H1 (cell line): ENCODE data around the gene CTBP2. TPM values are rescaled to one million over a fixed set of nuclear protein-coding genes. Genes with fewer than 3 reads are reported as not detected.

Source experiments
- CTCF ChIA-PET: fragments of 300-600 bp; sonication (Branson Sonifier 250); formaldehyde crosslinking; loops from one replicate; lab custom pipeline; 2021; ENCODE audit not compliant: partially characterized antibody; lab: Charles Lee
- POLR2A ChIA-PET: fragments of 300-600 bp; sonication (Branson Sonifier 250); formaldehyde crosslinking; loops from one replicate; lab custom pipeline; 2021; ENCODE audit warnings: inconsistent platforms; ENCODE audit not compliant: partially characterized antibody; lab: Charles Lee
- DNase-seq, 2 experiments: peaks; one replicate each; pipeline versions ENCODE4 v3.0.0 to v3.0.0-alpha.2; 2010 to 2022; ENCODE audit warnings: low spot score in 2 of 2, low read depth in 1 of 2, mixed read lengths in 1 of 2
- FAIRE-seq: peaks from 2 replicates; lab custom pipeline; 2011; peaks lifted over from hg19 to GRCh38; lab: Jason Lieb, UNC
- H2AFZ ChIP-seq: 2 replicates; pipeline ENCODE4 v1.8.1; 2012; ENCODE audit warnings: low read length, inconsistent platforms
- H2AK5ac ChIP-seq: 2 replicates; pipeline ENCODE4 v1.6.1; 2013; ENCODE audit warnings: low read depth, low read length
- H2BK120ac ChIP-seq: replicated peaks from 2 replicates; pipeline ENCODE3; 2013; ENCODE audit warnings: low read depth, low read length, inconsistent platforms
- H2BK12ac ChIP-seq: 2 replicates; pipeline ENCODE4 v1.6.1; 2013; ENCODE audit warnings: low read depth, low read length
- H2BK15ac ChIP-seq: 2 replicates; pipeline ENCODE4 v1.6.1; 2013; ENCODE audit warnings: low read length
- H2BK20ac ChIP-seq: 2 replicates; pipeline ENCODE4 v1.6.1; 2013; ENCODE audit warnings: low read length
- H2BK5ac ChIP-seq: 2 replicates; pipeline ENCODE4 v1.6.1; 2013; ENCODE audit warnings: low read depth, low read length
- H3K14ac ChIP-seq: 2 replicates; pipeline ENCODE4 v1.6.1; 2013; ENCODE audit warnings: inconsistent platforms; ENCODE audit not compliant: insufficient read length
- H3K18ac ChIP-seq: 2 replicates; pipeline ENCODE4 v1.6.1; 2013; ENCODE audit warnings: low read length; ENCODE audit errors: extremely low read depth
- H3K23ac ChIP-seq: 2 replicates; pipeline ENCODE4 v1.6.1; 2013; ENCODE audit warnings: inconsistent platforms; ENCODE audit not compliant: insufficient read length
- H3K23me2 ChIP-seq: 2 replicates; pipeline ENCODE4 v1.6.1; 2013; ENCODE audit warnings: low read depth, low read length
- H3K27ac ChIP-seq: 2 replicates; pipeline ENCODE4 v1.6.1; 2011; ENCODE audit warnings: low read depth, low read length, inconsistent platforms
- H3K27me3 ChIP-seq, 4 experiments: replicated peaks in 1 of 4; 1 replicate in 1 of 4; 2 replicates in 3 of 4; pipeline versions ENCODE4 v1.6.1 to v1.8.1; 2011 to 2013; ENCODE audit warnings: low read length in 3 of 4, mild to moderate bottlenecking in 3 of 4, inconsistent platforms in 2 of 4, mixed read lengths in 2 of 4, moderate library complexity in 1 of 4; ENCODE audit not compliant: control insufficient read depth in 3 of 4, insufficient read depth in 3 of 4; ENCODE audit errors: extremely low read depth in 1 of 4
- H3K36me3 ChIP-seq, 4 experiments: 2 replicates each; pipeline versions ENCODE4 v1.6.1 to v1.8.1; 2011 to 2013; ENCODE audit warnings: mild to moderate bottlenecking in 4 of 4, low read length in 3 of 4, moderate library complexity in 2 of 4, control low read depth in 1 of 4, inconsistent platforms in 1 of 4; ENCODE audit not compliant: insufficient read depth in 4 of 4, control insufficient read depth in 2 of 4
- H3K4ac ChIP-seq: replicated peaks from 2 replicates; pipeline ENCODE3; 2013; ENCODE audit warnings: low read length, low read depth, mixed read lengths, inconsistent platforms; ENCODE audit not compliant: insufficient read length
- H3K4me1 ChIP-seq, 4 experiments: replicated peaks in 1 of 4; 1 replicate in 1 of 4; 2 replicates in 3 of 4; pipeline versions ENCODE4 v1.6.1 to v1.8.1; 2011 to 2013; ENCODE audit warnings: low read length in 3 of 4, inconsistent platforms in 2 of 4, mixed read lengths in 1 of 4; ENCODE audit not compliant: insufficient read depth in 4 of 4, control insufficient read depth in 3 of 4
- H3K4me2 ChIP-seq, 2 experiments: 2 replicates each; pipeline versions ENCODE4 v1.6.1 to v1.8.1; 2011 to 2013; ENCODE audit warnings: low read depth in 2 of 2, low read length in 2 of 2, control low read depth in 1 of 2, inconsistent platforms in 1 of 2, mild to moderate bottlenecking in 1 of 2; ENCODE audit not compliant: insufficient read depth in 1 of 2
- H3K4me3 ChIP-seq, 4 experiments: fragments of 200-600, 300-600 bp in 1 of 4; sonication (generic), shearing (Covaris generic), sonication (Bioruptor Twin) in 1 of 4; 2 replicates each; pipeline versions ENCODE4 v1.5.1 to v1.8.1; 2011 to 2016; ENCODE audit warnings: low read length in 4 of 4, low read depth in 3 of 4, control low read depth in 2 of 4, inconsistent platforms in 2 of 4, mild to moderate bottlenecking in 2 of 4, mixed read lengths in 1 of 4, moderate library complexity in 1 of 4; ENCODE audit not compliant: insufficient read depth in 2 of 4; ENCODE audit errors: extremely low read depth in 1 of 4
- H3K56ac ChIP-seq: replicated peaks from 2 replicates; pipeline ENCODE3; 2013; ENCODE audit warnings: low read depth, mild to moderate bottlenecking, mixed read lengths, low read length, inconsistent platforms; ENCODE audit not compliant: insufficient read length
- H3K79me1 ChIP-seq: 2 replicates; pipeline ENCODE4 v1.6.1; 2013; ENCODE audit warnings: low read depth, low read length, control low read depth
- H3K79me2 ChIP-seq, 2 experiments: 2 replicates each; pipeline versions ENCODE4 v1.6.1 to v1.8.1; 2012 to 2013; ENCODE audit warnings: low read length in 2 of 2, mild to moderate bottlenecking in 2 of 2, inconsistent platforms in 1 of 2; ENCODE audit not compliant: insufficient read depth in 2 of 2, control insufficient read depth in 1 of 2
- H3K9ac ChIP-seq, 4 experiments: replicated peaks in 1 of 4; 1 replicate in 1 of 4; 2 replicates in 3 of 4; pipeline versions ENCODE4 v1.6.1 to v1.8.1; 2011 to 2013; ENCODE audit warnings: low read depth in 3 of 4, low read length in 3 of 4, control low read depth in 2 of 4, mild to moderate bottlenecking in 2 of 4, moderate library complexity in 2 of 4, inconsistent platforms in 1 of 4; ENCODE audit errors: extremely low read depth in 1 of 4
- H3K9me3 ChIP-seq, 2 experiments: 2 replicates each; pipeline versions ENCODE4 v1.6.1 to v1.8.1; 2012 to 2013; ENCODE audit warnings: mild to moderate bottlenecking in 2 of 2, moderate library complexity in 2 of 2, control low read depth in 1 of 2, inconsistent platforms in 1 of 2, low read depth in 1 of 2, low read length in 1 of 2, mixed read lengths in 1 of 2; ENCODE audit not compliant: insufficient read depth in 2 of 2
- H4K20me1 ChIP-seq, 2 experiments: replicated peaks in 1 of 2; 2 replicates each; pipeline versions ENCODE3 to v1.8.1; 2011 to 2013; ENCODE audit warnings: inconsistent platforms in 2 of 2, low read length in 2 of 2, mild to moderate bottlenecking in 1 of 2; ENCODE audit not compliant: insufficient read depth in 2 of 2, control insufficient read depth in 1 of 2
- H4K5ac ChIP-seq: 2 replicates; pipeline ENCODE4 v1.6.1; 2013; ENCODE audit warnings: low read length, low read depth, mixed read lengths, inconsistent platforms; ENCODE audit not compliant: insufficient read length
- H4K8ac ChIP-seq: 2 replicates; pipeline ENCODE4 v1.8.0; 2013; ENCODE audit warnings: mild to moderate bottlenecking, moderate library complexity, low read length, inconsistent platforms; ENCODE audit not compliant: insufficient read depth; ENCODE audit errors: extremely low read depth
- H4K91ac ChIP-seq: replicated peaks from 2 replicates; pipeline ENCODE3; 2013; ENCODE audit warnings: low read length, mixed read lengths, inconsistent platforms; ENCODE audit not compliant: insufficient read length
- CBX5 ChIP-seq: fragments of 300-800, 300-1000 bp; sonication (generic); IDR thresholded peaks from 2 replicates; pipeline ENCODE4 v1.7.1; 2016; ENCODE audit warnings: antibody characterized with exemption, low read length, low read depth
- CTBP2 ChIP-seq: IDR thresholded peaks from 2 replicates; pipeline ENCODE4 v1.7.0; 2011; ENCODE audit warnings: borderline replicate concordance, mild to moderate bottlenecking, moderate library complexity, mixed read lengths, low read length; ENCODE audit not compliant: insufficient read depth, insufficient read length
- HDAC2 ChIP-seq, 2 experiments: fragments of 300-600 bp in 1 of 2; sonication (generic) in 1 of 2; IDR thresholded peaks; 2 replicates each; pipeline ENCODE4 v1.6.1; 2011 to 2012; ENCODE audit warnings: low read depth in 2 of 2, low read length in 2 of 2, mild to moderate bottlenecking in 2 of 2, moderate library complexity in 2 of 2, borderline replicate concordance in 1 of 2, inconsistent platforms in 1 of 2
- HDAC6 ChIP-seq: IDR thresholded peaks from one replicate; pipeline ENCODE4 v1.7.1; 2012; ENCODE audit warnings: low read depth, mild to moderate bottlenecking, inconsistent platforms, low read length, moderate library complexity
- KDM1A ChIP-seq: fragments of 200-600, 300-600 bp; sonication (generic); IDR thresholded peaks from 2 replicates; pipeline ENCODE4 v1.7.1; 2016; ENCODE audit warnings: mild to moderate bottlenecking, low read length, borderline replicate concordance
- NANOG ChIP-seq: IDR thresholded peaks from 2 replicates; pipeline ENCODE4 v1.6.1; 2011; ENCODE audit warnings: low read length, low read depth, mild to moderate bottlenecking, inconsistent platforms; ENCODE audit not compliant: insufficient read depth, poor library complexity, severe bottlenecking
- RBBP5 ChIP-seq: IDR thresholded peaks from 2 replicates; pipeline ENCODE4 v1.7.1; 2012; ENCODE audit warnings: low read depth, mild to moderate bottlenecking, inconsistent platforms, low read length, moderate library complexity, borderline replicate concordance
- RFX5 ChIP-seq: IDR thresholded peaks from 2 replicates; pipeline ENCODE4 v1.6.1; 2011; ENCODE audit warnings: low read depth, low read length, improper control_type of control experiment, borderline replicate concordance
- RNF2 ChIP-seq: fragments of 200-900, 300-1000 bp; sonication (generic); IDR thresholded peaks from 2 replicates; pipeline ENCODE4 v1.7.1; 2016; ENCODE audit warnings: borderline replicate concordance, low read depth, mild to moderate bottlenecking, antibody characterized with exemption, low read length; ENCODE audit not compliant: poor library complexity, severe bottlenecking; ENCODE audit errors: missing control alignments
- TCF12 ChIP-seq: IDR thresholded peaks from 2 replicates; pipeline ENCODE4 v1.6.1; 2011; ENCODE audit warnings: low read depth, mild to moderate bottlenecking, low read length
- WGBS, 2 experiments: shearing (Covaris generic) in 1 of 2; methylation state at CpG; one replicate each; pipeline versions ENCODE4 v1.1.6 to v1.1.7; 2013 to 2015; ENCODE audit warnings: low lambda C conversion rate in 2 of 2, mixed read lengths in 2 of 2, inconsistent platforms in 1 of 2, low coverage in 1 of 2, missing lambda C conversion rate in 1 of 2; ENCODE audit not compliant: insufficient replicate concordance in 2 of 2, insufficient coverage in 1 of 2, insufficient read length in 1 of 2; ENCODE audit errors: extremely low coverage in 1 of 2, missing lambda C conversion rate in 1 of 2; 5-methylcytosine and 5-hydroxymethylcytosine counted together
- polyA plus RNA-seq, 7 experiments: library from polyadenylated mRNA; depleted of rRNA in 3 of 7; stranded (reverse) in 5 of 7; unstranded in 2 of 7; fragments of >200 nt in 5 of 7; fragments of 200-250 nt in 2 of 7; gene quantifications; 1 replicate in 5 of 7; 2 replicates in 1 of 7; 4 replicates in 1 of 7; pipeline versions ENCODE4 v1.2.1 to v1.2.3, GENCODE V29; 2011 to 2013; ENCODE audit warnings: missing spikeins in 2 of 7, mixed read lengths in 2 of 7
- total RNA-seq: library from RNA; stranded (reverse); fragmentation: NEBNext Ultra II Directional; extraction: Animal tissue kit (Norgen Biotek cat#: 25700); gene quantifications from 2 replicates; pipeline ENCODE4 v1.2.1, GENCODE V29; 2021
- TF ChIP-seq, protein P1 (sequence below): IDR thresholded peaks from 2 replicates; pipeline ENCODE4 v1.6.1; 2012; ENCODE audit warnings: inconsistent platforms
- TF ChIP-seq, protein P2 (sequence below): IDR thresholded peaks from 2 replicates; pipeline ENCODE4 v1.6.1; 2012; ENCODE audit warnings: inconsistent platforms

CTBP2 gene
- total and polyA plus RNA-seq, 2 of the 8 experiments (the other 6 are each of a cell fraction or from before 2014, with no cell fraction given) = 208 to 221 TPM

DNA sequence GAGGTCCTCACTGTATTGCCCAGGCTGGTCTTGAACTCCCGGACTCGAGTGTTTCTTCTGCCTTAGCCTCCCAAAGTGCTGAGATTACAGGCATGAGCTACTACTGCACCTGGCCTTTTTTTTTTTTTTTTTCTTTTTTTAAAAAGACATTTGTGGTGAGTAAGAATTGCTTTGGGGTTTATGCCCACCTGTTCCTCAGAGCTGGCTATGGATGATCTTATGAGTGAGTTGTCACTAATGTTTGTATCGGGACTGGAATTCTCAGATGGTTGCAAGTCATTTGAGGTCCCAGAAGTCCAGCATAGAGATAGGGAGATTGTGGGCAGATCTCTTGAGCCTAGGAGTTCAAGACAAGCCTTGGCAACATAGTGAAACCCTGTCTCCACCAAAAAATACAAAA is 183.2 kb downstream of the CTBP2 start:
- no peak overlapping the region for H3K4ac ChIP-seq
- no peaks in the 10 kb centered on the region for H3K23me2 ChIP-seq
- no peak overlapping the region for H4K5ac ChIP-seq
- peaks cover 0 to 28% of the 10 kb centered on the region in 2 experiments; a peak in 2 of 4 replicates for H3K79me2 ChIP-seq
- H4K8ac ChIP-seq = no peak overlapping the region
- no peak overlapping the region for H2BK12ac ChIP-seq
- ChIA-PET POLR2A (no interaction called here), CTCF (interaction anchor here (0.8 to 1.1 kb wide), 2 partner anchors 14 to 65 kb away, joined by 3 read pairs; no protein-coding TSS in a partner anchor)
- H3K9me3 ChIP-seq = no peaks in the 10 kb centered on the region
- no peak overlapping the region for H3K56ac ChIP-seq
- H4K20me1 ChIP-seq = peaks cover 2 to 12% of the 10 kb centered on the region in 2 experiments
- peaks cover 0 to 30% (median 5%) of the 10 kb centered on the region in 4 experiments; a peak in 5 of 8 replicates for H3K36me3 ChIP-seq
- H3K27me3 ChIP-seq = no peaks in the 10 kb centered on the region; a peak in 1 of 7 replicates
- H3K27ac ChIP-seq = no peak overlapping the region
- H3K4me3 ChIP-seq = no peak overlapping the region
- DNase-seq (no peak), FAIRE-seq (no peak)
- H2BK5ac ChIP-seq = no peak overlapping the region
- H2BK20ac ChIP-seq = no peak overlapping the region
- H2AK5ac ChIP-seq = no peak overlapping the region
- H2BK120ac ChIP-seq = no peak overlapping the region
- H2AFZ ChIP-seq = no peak overlapping the region
- H3K4me1 ChIP-seq = no peaks in the 10 kb centered on the region
- H3K18ac ChIP-seq = no peak overlapping the region
- WGBS, 2 experiments = 98% methylated on average over 3 of the region's 3 CpGs; no CpG with 5 or more reads in 1 of the 2 experiments
- no peak overlapping the region for H4K91ac ChIP-seq
- no peak overlapping the region for H3K4me2 ChIP-seq
- no peak overlapping the region for H3K23ac ChIP-seq
- no peak overlapping the region for H2BK15ac ChIP-seq
- H3K14ac ChIP-seq = no peak overlapping the region
- H3K79me1 ChIP-seq = no peaks in the 10 kb centered on the region
- no peak overlapping the region for H3K9ac ChIP-seq
- TF ChIP-seq HDAC2 (IDR thresholded peaks at IDR 0.05; ENCODE audit: borderline replicate concordance in 1 of 2, low read depth in 2 of 2, low read length in 2 of 2) (no peak), TCF12 (no peak), CTBP2 (no peak), RFX5 (no peak), KDM1A (no peak), RBBP5 (no peak), RNF2 (no peak), CBX5 (no peak), HDAC6 (no peak), NANOG (no peak)
- TF ChIP-seq, protein P1, sequence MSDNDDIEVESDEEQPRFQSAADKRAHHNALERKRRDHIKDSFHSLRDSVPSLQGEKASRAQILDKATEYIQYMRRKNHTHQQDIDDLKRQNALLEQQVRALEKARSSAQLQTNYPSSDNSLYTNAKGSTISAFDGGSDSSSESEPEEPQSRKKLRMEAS = no peak
- TF ChIP-seq, protein P2, sequence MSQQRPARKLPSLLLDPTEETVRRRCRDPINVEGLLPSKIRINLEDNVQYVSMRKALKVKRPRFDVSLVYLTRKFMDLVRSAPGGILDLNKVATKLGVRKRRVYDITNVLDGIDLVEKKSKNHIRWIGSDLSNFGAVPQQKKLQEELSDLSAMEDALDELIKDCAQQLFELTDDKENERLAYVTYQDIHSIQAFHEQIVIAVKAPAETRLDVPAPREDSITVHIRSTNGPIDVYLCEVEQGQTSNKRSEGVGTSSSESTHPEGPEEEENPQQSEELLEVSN = no peak
